Glutamatergic neuron (in vitro differentiated cells): ENCODE measurements around the gene ZNF429. TPM values are rescaled to one million over a fixed set of nuclear protein-coding genes. Genes with fewer than 3 reads are reported as not detected.

ENCODE experiments used
- DNase-seq: peaks from one replicate; pipeline ENCODE4 v3.0.0; 2022
- H3K27ac Mint-ChIP-seq: one replicate; pipeline ENCODE4 v1.8.0; 2020; ENCODE audit warnings: mild to moderate bottlenecking, mixed read lengths, inconsistent platforms; ENCODE audit not compliant: unreplicated experiment
- H3K27me3 Mint-ChIP-seq: one replicate; pipeline ENCODE4 v1.8.0; 2020; ENCODE audit warnings: mild to moderate bottlenecking, moderate library complexity, mixed read lengths, inconsistent platforms; ENCODE audit not compliant: unreplicated experiment
- H3K36me3 Mint-ChIP-seq: one replicate; pipeline ENCODE4 v1.8.0; 2020; ENCODE audit warnings: mild to moderate bottlenecking, mixed read lengths, inconsistent platforms; ENCODE audit not compliant: unreplicated experiment
- H3K4me1 Mint-ChIP-seq: one replicate; pipeline ENCODE4 v1.8.0; 2020; ENCODE audit warnings: mild to moderate bottlenecking, low read depth, mixed read lengths, inconsistent platforms; ENCODE audit not compliant: unreplicated experiment
- H3K4me3 Mint-ChIP-seq: one replicate; pipeline ENCODE4 v1.8.0; 2020; ENCODE audit warnings: mild to moderate bottlenecking, mixed read lengths, inconsistent platforms; ENCODE audit not compliant: unreplicated experiment
- H3K9me3 Mint-ChIP-seq: one replicate; pipeline ENCODE4 v1.8.0; 2020; ENCODE audit warnings: mild to moderate bottlenecking, moderate library complexity, mixed read lengths, inconsistent platforms; ENCODE audit not compliant: unreplicated experiment
- total RNA-seq: library from RNA; stranded (reverse); fragmentation: NEBNext Ultra II Directional; extraction: Animal tissue kit (Norgen Biotek cat#: 25700); gene quantifications from one replicate; pipeline ENCODE4 v1.2.1, GENCODE V29; 2021; ENCODE audit not compliant: unreplicated experiment
- TF ChIP-seq, protein P1 (sequence below): fragments of 200-600 bp; sonication (generic); IDR thresholded peaks from one replicate; pipeline ENCODE4 v1.5.0; 2021; ENCODE audit not compliant: partially characterized antibody, unreplicated experiment

Gene ZNF429
- total RNA-seq, 1 donor from 2014 or later = 29.8 TPM

GRCh38 chr19:21604351-21604926 lies 99.0 kb downstream of the ZNF429 start:
- peaks cover 4% of the 10 kb centered on the region for H3K9me3 Mint-ChIP-seq

More at GRCh38 chr19:21604351-21604926, 99.0 kb downstream of the ZNF429 start:
- H3K27me3 Mint-ChIP-seq = peaks cover 3% of the 10 kb centered on the region
- DNase-seq = no peak
- H3K4me3 Mint-ChIP-seq = no peak overlapping the region
- H3K27ac Mint-ChIP-seq = peak overlapping the region; percentile 78
- TF ChIP-seq, protein P1, sequence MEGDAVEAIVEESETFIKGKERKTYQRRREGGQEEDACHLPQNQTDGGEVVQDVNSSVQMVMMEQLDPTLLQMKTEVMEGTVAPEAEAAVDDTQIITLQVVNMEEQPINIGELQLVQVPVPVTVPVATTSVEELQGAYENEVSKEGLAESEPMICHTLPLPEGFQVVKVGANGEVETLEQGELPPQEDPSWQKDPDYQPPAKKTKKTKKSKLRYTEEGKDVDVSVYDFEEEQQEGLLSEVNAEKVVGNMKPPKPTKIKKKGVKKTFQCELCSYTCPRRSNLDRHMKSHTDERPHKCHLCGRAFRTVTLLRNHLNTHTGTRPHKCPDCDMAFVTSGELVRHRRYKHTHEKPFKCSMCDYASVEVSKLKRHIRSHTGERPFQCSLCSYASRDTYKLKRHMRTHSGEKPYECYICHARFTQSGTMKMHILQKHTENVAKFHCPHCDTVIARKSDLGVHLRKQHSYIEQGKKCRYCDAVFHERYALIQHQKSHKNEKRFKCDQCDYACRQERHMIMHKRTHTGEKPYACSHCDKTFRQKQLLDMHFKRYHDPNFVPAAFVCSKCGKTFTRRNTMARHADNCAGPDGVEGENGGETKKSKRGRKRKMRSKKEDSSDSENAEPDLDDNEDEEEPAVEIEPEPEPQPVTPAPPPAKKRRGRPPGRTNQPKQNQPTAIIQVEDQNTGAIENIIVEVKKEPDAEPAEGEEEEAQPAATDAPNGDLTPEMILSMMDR = no peak
- H3K4me1 Mint-ChIP-seq = peaks cover 22% of the 10 kb centered on the region
- H3K36me3 Mint-ChIP-seq = no peaks in the 10 kb centered on the region

Other genes with a start within 250 kb of the ZNF429 start
- 47.7 TPM for gene ZNF708, start 176.2 kb upstream of the ZNF429 start, total RNA-seq
- 80.3 TPM for gene ZNF738, start 146.6 kb upstream of the ZNF429 start, total RNA-seq
- 56.4 TPM for gene ZNF493, start 108.5 kb upstream of the ZNF429 start, total RNA-seq